ENCODE data around the gene SLAMF9. TPM values are rescaled to one million over a fixed set of nuclear protein-coding genes. Genes with fewer than 3 reads are reported as not detected.

SLAMF9 gene
- total and polyA plus RNA-seq, 2 of the 8 experiments (the other 6 are each of a cell fraction or from before 2014, with no cell fraction given) = not detected

- no peak overlapping the region for H2BK120ac ChIP-seq (replicated peaks; ENCODE audit: low read depth, low read length)
- no peaks in the 10 kb centered on the region for H3K79me2 ChIP-seq (ENCODE audit: control insufficient read depth in 1 of 2, insufficient read depth in 2 of 2, low read length in 2 of 2)
- H2BK5ac ChIP-seq (ENCODE audit: low read depth, low read length) = no peak overlapping the region
- 0 out of 2 replicates have a peak, but pooled peaks have one; percentile 8 for TF ChIP-seq SUZ12 (IDR thresholded peaks at IDR 0.05; ENCODE audit: low read length)
- no peak for TF ChIP-seq USF2 (IDR thresholded peaks at IDR 0.05; ENCODE audit: low read length)
- H3K18ac ChIP-seq (ENCODE audit: extremely low read depth, low read length) = no peak overlapping the region
- WGBS, 2 experiments (ENCODE audit: extremely low coverage in 1 of 2, insufficient coverage in 1 of 2, insufficient read length in 1 of 2, insufficient replicate concordance in 2 of 2, low coverage in 1 of 2, low lambda C conversion rate in 2 of 2, missing lambda C conversion rate in 1 of 2) = 88% methylated on average over 5 of the region's 5 CpGs; no CpG with 5 or more reads in 1 of the 2 experiments
- no peaks in the 10 kb centered on the region for H3K23me2 ChIP-seq (ENCODE audit: low read depth, low read length)
- H3K36me3 ChIP-seq (ENCODE audit: control insufficient read depth in 2 of 4, insufficient read depth in 4 of 4, low read length in 3 of 4) = no peaks in the 10 kb centered on the region
- no peak overlapping the region for H4K91ac ChIP-seq (replicated peaks; ENCODE audit: insufficient read length, low read length)
- H2BK20ac ChIP-seq (ENCODE audit: low read length) = no peak overlapping the region
- CTCF ChIA-PET (ENCODE audit: partially characterized antibody) = interaction anchor here (1.8 to 35.5 kb wide), 4 partner anchors 12 to 52 kb away, joined by 5 to 696 read pairs (median 67); no protein-coding TSS in a partner anchor
- no peak overlapping the region for H3K4ac ChIP-seq (replicated peaks; ENCODE audit: insufficient read length, low read depth, low read length)
- no peak overlapping the region for H2BK15ac ChIP-seq (ENCODE audit: low read length)
- no peaks in the 10 kb centered on the region for H4K20me1 ChIP-seq (replicated peaks in 1 of 2; ENCODE audit: control insufficient read depth in 1 of 2, insufficient read depth in 2 of 2, low read length in 2 of 2)
- H3K4me3 ChIP-seq (ENCODE audit: extremely low read depth in 1 of 4, insufficient read depth in 2 of 4, low read depth in 3 of 4, low read length in 4 of 4) = no peak overlapping the region
- FAIRE-seq (no peak), DNase-seq (ENCODE audit: low read depth in 1 of 2, low spot score in 2 of 2) (no peak)
- H2AK5ac ChIP-seq (ENCODE audit: low read depth, low read length) = no peak overlapping the region
- no peaks in the 10 kb centered on the region for H3K9me3 ChIP-seq (ENCODE audit: insufficient read depth in 2 of 2, low read depth in 1 of 2, low read length in 1 of 2)
- H4K5ac ChIP-seq (ENCODE audit: insufficient read length, low read depth, low read length) = no peak overlapping the region
- H2AFZ ChIP-seq (ENCODE audit: low read length) = no peak overlapping the region
- no peak overlapping the region for H3K56ac ChIP-seq (replicated peaks; ENCODE audit: insufficient read length, low read depth, low read length)
- no peak overlapping the region for H3K14ac ChIP-seq (ENCODE audit: insufficient read length)
- H3K27ac ChIP-seq (ENCODE audit: low read depth, low read length) = no peak overlapping the region
- H3K23ac ChIP-seq (ENCODE audit: insufficient read length) = no peak overlapping the region
- no peaks in the 10 kb centered on the region for H3K79me1 ChIP-seq (ENCODE audit: low read depth, low read length)
- no peak overlapping the region for H4K8ac ChIP-seq (ENCODE audit: extremely low read depth, insufficient read depth, low read length)
- POLR2A ChIA-PET (ENCODE audit: partially characterized antibody) = interaction anchor here (0.9 to 1.8 kb wide), 2 partner anchors 10 to 12 kb away, joined by 3 to 5 read pairs; no protein-coding TSS in a partner anchor
- H3K9ac ChIP-seq (replicated peaks in 1 of 4; ENCODE audit: extremely low read depth in 1 of 4, low read depth in 3 of 4, low read length in 3 of 4) = no peak overlapping the region
- no peak overlapping the region for H2BK12ac ChIP-seq (ENCODE audit: low read depth, low read length)
- no peaks in the 10 kb centered on the region; a peak in 1 of 7 replicates for H3K27me3 ChIP-seq (replicated peaks in 1 of 4; ENCODE audit: control insufficient read depth in 3 of 4, extremely low read depth in 1 of 4, insufficient read depth in 3 of 4, low read length in 3 of 4)
- no peak overlapping the region for H3K4me2 ChIP-seq (ENCODE audit: insufficient read depth in 1 of 2, low read depth in 2 of 2, low read length in 2 of 2)
- H3K4me1 ChIP-seq (replicated peaks in 1 of 4; ENCODE audit: control insufficient read depth in 3 of 4, insufficient read depth in 4 of 4, low read length in 3 of 4) = no peaks in the 10 kb centered on the region
These were observed 1.1 kb downstream of the SLAMF9 start for GRCh38 chr1:159952932-159953331.

All from H1 (cell line).